Measurements from ENCODE around the gene TSPAN15.

Gene TSPAN15

GRCh38 chr10:69466689-69467088, 15.4 kb downstream of the TSPAN15 start:
- Histone ChIP-seq H3K27ac (ENCODE audit: low read depth, low read length, poor library complexity, severe bottlenecking) (no peak overlapping the region), H3K4me1 (ENCODE audit: insufficient read depth, low read length, severe bottlenecking) (no peaks in the 10 kb centered on the region), H3K9ac (ENCODE audit: low read length) (no peak overlapping the region), H4K20me1 (ENCODE audit: insufficient read depth, low read length) (no peaks in the 10 kb centered on the region), H3K9me3 (ENCODE audit: low read length) (no peaks in the 10 kb centered on the region), H3K9me2 (ENCODE audit: low read depth, low read length) (no peaks in the 10 kb centered on the region), H3K79me2 (ENCODE audit: insufficient read depth, low read length) (no peaks in the 10 kb centered on the region), H3K4me2 (ENCODE audit: low read length) (no peak overlapping the region), H2AFZ (ENCODE audit: low read length) (no peak overlapping the region), H3K36me3 (ENCODE audit: insufficient read depth, low read length) (no peaks in the 10 kb centered on the region), H3K27me3 (ENCODE audit: insufficient read depth, low read length) (no peaks in the 10 kb centered on the region; the same call in 1 of the 2 replicates), H3K4me3 (ENCODE audit: low read depth, low read length, poor library complexity, severe bottlenecking) (no peak overlapping the region), H3F3A (ENCODE audit: insufficient read depth, low read length) (no peaks in the 10 kb centered on the region)
- no peak for TF ChIP-seq CTCF (IDR thresholded peaks at IDR 0.05; ENCODE audit: low read length)
- TF ChIP-seq EZH2 (IDR thresholded peaks at IDR 0.05; ENCODE audit: borderline replicate concordance, low read length), result no peak

GRCh38 chr10:69467928-69468750, 16.9 kb downstream of the TSPAN15 start:
- H3K4me3 ChIP-seq (ENCODE audit: low read depth, low read length, poor library complexity, severe bottlenecking), result no peak overlapping the region
- H3K79me2 ChIP-seq (ENCODE audit: insufficient read depth, low read length), result no peaks in the 10 kb centered on the region
- H3K9me2 ChIP-seq (ENCODE audit: low read depth, low read length), result no peaks in the 10 kb centered on the region
- no peaks in the 10 kb centered on the region for H3K9me3 ChIP-seq (ENCODE audit: low read length)
- H3K4me1 ChIP-seq (ENCODE audit: insufficient read depth, low read length, severe bottlenecking), result no peaks in the 10 kb centered on the region
- no peak overlapping the region for H3K4me2 ChIP-seq (ENCODE audit: low read length)
- no peak overlapping the region for H3K27ac ChIP-seq (ENCODE audit: low read depth, low read length, poor library complexity, severe bottlenecking)
- no peak overlapping the region for H2AFZ ChIP-seq (ENCODE audit: low read length)
- H3K27me3 ChIP-seq (ENCODE audit: insufficient read depth, low read length), result no peaks in the 10 kb centered on the region; the same call in 1 of the 2 replicates
- no peaks in the 10 kb centered on the region for H4K20me1 ChIP-seq (ENCODE audit: insufficient read depth, low read length)
- H3F3A ChIP-seq (ENCODE audit: insufficient read depth, low read length), result no peaks in the 10 kb centered on the region
- no peak overlapping the region for H3K9ac ChIP-seq (ENCODE audit: low read length)
- TF ChIP-seq EZH2 (IDR thresholded peaks at IDR 0.05; ENCODE audit: borderline replicate concordance, low read length) (no peak), CTCF (IDR thresholded peaks at IDR 0.05; ENCODE audit: low read length) (no peak)
- H3K36me3 ChIP-seq (ENCODE audit: insufficient read depth, low read length), result no peaks in the 10 kb centered on the region

GRCh38 chr10:69468751-69469089, 17.5 kb downstream of the TSPAN15 start:
- TF ChIP-seq EZH2 (IDR thresholded peaks at IDR 0.05; ENCODE audit: borderline replicate concordance, low read length) (no peak), CTCF (IDR thresholded peaks at IDR 0.05; ENCODE audit: low read length) (no peak)
- Histone ChIP-seq H2AFZ (ENCODE audit: low read length) (no peak overlapping the region), H3K79me2 (ENCODE audit: insufficient read depth, low read length) (no peaks in the 10 kb centered on the region), H3F3A (ENCODE audit: insufficient read depth, low read length) (no peaks in the 10 kb centered on the region), H3K9me3 (ENCODE audit: low read length) (no peaks in the 10 kb centered on the region), H4K20me1 (ENCODE audit: insufficient read depth, low read length) (no peaks in the 10 kb centered on the region), H3K36me3 (ENCODE audit: insufficient read depth, low read length) (no peaks in the 10 kb centered on the region), H3K4me1 (ENCODE audit: insufficient read depth, low read length, severe bottlenecking) (no peaks in the 10 kb centered on the region), H3K27ac (ENCODE audit: low read depth, low read length, poor library complexity, severe bottlenecking) (no peak overlapping the region), H3K9me2 (ENCODE audit: low read depth, low read length) (no peaks in the 10 kb centered on the region), H3K9ac (ENCODE audit: low read length) (no peak overlapping the region), H3K4me3 (ENCODE audit: low read depth, low read length, poor library complexity, severe bottlenecking) (no peak overlapping the region), H3K4me2 (ENCODE audit: low read length) (no peak overlapping the region), H3K27me3 (ENCODE audit: insufficient read depth, low read length) (no peaks in the 10 kb centered on the region; the same call in 1 of the 2 replicates)
